Muscle of leg (tissue), 11 donors: ENCODE data around the gene PCBP3. TPM values are rescaled to one million over a fixed set of nuclear protein-coding genes. Genes with fewer than 3 reads are reported as not detected.

Experiments used
- DNase-seq: peaks from one replicate; pipeline ENCODE4 v3.0.0; 2013
- H3K27ac ChIP-seq: one replicate; pipeline ENCODE4 v1.5.1; 2013; ENCODE audit warnings: mild to moderate bottlenecking, low read length, control low read depth
- H3K27me3 ChIP-seq: one replicate; pipeline ENCODE4 v1.6.1; 2013; ENCODE audit warnings: low read length; ENCODE audit not compliant: control insufficient read depth, insufficient read depth
- H3K36me3 ChIP-seq: one replicate; pipeline ENCODE4 v1.6.1; 2013; ENCODE audit warnings: low read length; ENCODE audit not compliant: control insufficient read depth, insufficient read depth
- H3K4me1 ChIP-seq: one replicate; pipeline ENCODE4 v1.6.1; 2013; ENCODE audit warnings: low read length; ENCODE audit not compliant: control insufficient read depth, insufficient read depth
- H3K4me3 ChIP-seq: one replicate; pipeline ENCODE4 v1.5.1; 2013; ENCODE audit warnings: low read length, control low read depth
- H3K9me3 ChIP-seq: replicated peaks from 2 replicates; pipeline ENCODE4 v1.6.1; 2013; ENCODE audit warnings: low read depth, low read length; ENCODE audit not compliant: control insufficient read depth
- WGBS: methylation state at CpG from one replicate; pipeline ENCODE4 v1.1.5; 2013; ENCODE audit warnings: missing lambda C conversion rate; ENCODE audit not compliant: insufficient coverage; 5-methylcytosine and 5-hydroxymethylcytosine counted together
- polyA plus RNA-seq, 8 donors: library from polyadenylated mRNA; unstranded; fragments of 120-200 nt; gene quantifications; one replicate each; pipeline versions ENCODE4 v1.2.1 to v1.2.3, GENCODE V29; 2013; ENCODE audit warnings: inconsistent platforms in 1 of 8, low replicate concordance in 1 of 8; ENCODE audit not compliant: insufficient read length in 8 of 8, insufficient read depth in 1 of 8
- total RNA-seq: library from RNA; stranded (reverse); fragments of 120-200 nt; gene quantifications from one replicate; pipeline ENCODE4 v1.2.4, GENCODE V29; 2013

The PCBP3 gene
- total and polyA plus RNA-seq, 9 donors: 0.76 to 2.3 (median 1.2) TPM

GRCh38 chr21:45780647-45781046, 137.1 kb downstream of the PCBP3 start:
- H3K9me3 ChIP-seq: peaks cover 8% of the 10 kb centered on the region
- H3K36me3 ChIP-seq: no peaks in the 10 kb centered on the region
- no peak for DNase-seq
- no peaks in the 10 kb centered on the region for H3K27me3 ChIP-seq
- H3K4me1 ChIP-seq: no peaks in the 10 kb centered on the region
- WGBS: 63% methylated on average over 3 of the region's 3 CpGs
- no peak overlapping the region for H3K27ac ChIP-seq
- no peak overlapping the region for H3K4me3 ChIP-seq

GRCh38 chr21:45781741-45782140, 138.2 kb downstream of the PCBP3 start:
- Histone ChIP-seq H3K36me3 (no peaks in the 10 kb centered on the region), H3K9me3 (peaks cover 8% of the 10 kb centered on the region), H3K4me1 (no peaks in the 10 kb centered on the region), H3K27me3 (no peaks in the 10 kb centered on the region), H3K4me3 (no peak overlapping the region), H3K27ac (no peak overlapping the region)
- no peak for DNase-seq
- no CpG with 5 or more reads among the region's 4 CpGs for WGBS

- DNase-seq: no peak
- Histone ChIP-seq H3K36me3 (no peaks in the 10 kb centered on the region), H3K9me3 (no peaks in the 10 kb centered on the region), H3K4me3 (no peak overlapping the region), H3K27ac (no peak overlapping the region), H3K4me1 (no peaks in the 10 kb centered on the region), H3K27me3 (no peaks in the 10 kb centered on the region)
- 67% methylated on average over 3 of the region's 6 CpGs for WGBS
Measured at GRCh38 chr21:45786660-45787059, 143.1 kb downstream of the PCBP3 start.

- H3K27me3 ChIP-seq: no peaks in the 10 kb centered on the region
- no peaks in the 10 kb centered on the region for H3K36me3 ChIP-seq
- H3K9me3 ChIP-seq: no peaks in the 10 kb centered on the region
- no peak overlapping the region for H3K27ac ChIP-seq
- H3K4me1 ChIP-seq: no peaks in the 10 kb centered on the region
- 97% methylated on average over 6 of the region's 8 CpGs for WGBS
- DNase-seq: no peak
- H3K4me3 ChIP-seq: no peak overlapping the region
Measured at GRCh38 chr21:45787371-45787770, 143.8 kb downstream of the PCBP3 start.

GRCh38 chr21:45788198-45788597, 144.7 kb downstream of the PCBP3 start:
- Histone ChIP-seq H3K9me3 (no peaks in the 10 kb centered on the region), H3K27me3 (peaks cover under 1% of the 10 kb centered on the region), H3K4me1 (no peaks in the 10 kb centered on the region), H3K4me3 (no peak overlapping the region), H3K27ac (no peak overlapping the region), H3K36me3 (no peaks in the 10 kb centered on the region)
- 77% methylated on average over 16 of the region's 16 CpGs for WGBS
- no peak for DNase-seq

- H3K36me3 ChIP-seq: no peaks in the 10 kb centered on the region
- WGBS: 96% methylated on average over 10 of the region's 14 CpGs
- H3K4me1 ChIP-seq: no peaks in the 10 kb centered on the region
- H3K27ac ChIP-seq: no peak overlapping the region
- no peak for DNase-seq
- H3K4me3 ChIP-seq: no peak overlapping the region
- peaks cover 4% of the 10 kb centered on the region for H3K27me3 ChIP-seq
- no peaks in the 10 kb centered on the region for H3K9me3 ChIP-seq
Measured at GRCh38 chr21:45788637-45789506, 145.3 kb downstream of the PCBP3 start.

- H3K4me1 ChIP-seq: no peaks in the 10 kb centered on the region
- H3K27me3 ChIP-seq: peaks cover 5% of the 10 kb centered on the region
- H3K36me3 ChIP-seq: no peaks in the 10 kb centered on the region
- no peaks in the 10 kb centered on the region for H3K9me3 ChIP-seq
- no peak for DNase-seq
- no peak overlapping the region for H3K27ac ChIP-seq
- H3K4me3 ChIP-seq: no peak overlapping the region
- WGBS: 86% methylated on average over 7 of the region's 7 CpGs
Measured at GRCh38 chr21:45790427-45790826, 146.9 kb downstream of the PCBP3 start.

- 78% methylated on average over 9 of the region's 19 CpGs for WGBS
- Histone ChIP-seq H3K36me3 (no peaks in the 10 kb centered on the region), H3K27me3 (peaks cover 7% of the 10 kb centered on the region), H3K9me3 (no peaks in the 10 kb centered on the region), H3K4me1 (no peaks in the 10 kb centered on the region), H3K4me3 (no peak overlapping the region), H3K27ac (no peak overlapping the region)
- no peak for DNase-seq
Measured at GRCh38 chr21:45791562-45792418, 148.3 kb downstream of the PCBP3 start.

GRCh38 chr21:45792682-45793383, 149.3 kb downstream of the PCBP3 start:
- Histone ChIP-seq H3K4me3 (no peak overlapping the region), H3K27me3 (peaks cover 7% of the 10 kb centered on the region), H3K4me1 (no peaks in the 10 kb centered on the region), H3K36me3 (no peaks in the 10 kb centered on the region), H3K27ac (no peak overlapping the region), H3K9me3 (no peaks in the 10 kb centered on the region)
- 72% methylated on average over 21 of the region's 22 CpGs for WGBS
- no peak for DNase-seq

GRCh38 chr21:45794027-45794426, 150.5 kb downstream of the PCBP3 start:
- H3K9me3 ChIP-seq: no peaks in the 10 kb centered on the region
- H3K27ac ChIP-seq: no peak overlapping the region
- WGBS: no CpG with 5 or more reads among the region's 6 CpGs
- no peak for DNase-seq
- H3K36me3 ChIP-seq: no peaks in the 10 kb centered on the region
- no peak overlapping the region for H3K4me3 ChIP-seq
- peaks cover 7% of the 10 kb centered on the region for H3K27me3 ChIP-seq
- H3K4me1 ChIP-seq: no peaks in the 10 kb centered on the region
